Endothelial cell of umbilical vein (primary cell): Measurements from ENCODE around the gene FMN2. TPM values are rescaled to one million over a fixed set of nuclear protein-coding genes. Genes with fewer than 3 reads are reported as not detected.

Source experiments
- BruUV-seq: library from RNA; stranded (reverse); fragments of 400-500 nt; replicated peaks from 2 replicates; lab custom pipeline; 2021; lab: Mats Ljungman, UMichigan
- CTCF ChIA-PET: fragments of 300-600, 350-600 bp; sonication (Branson Sonifier 250); formaldehyde crosslinking; loops from one replicate; lab custom pipeline; 2021; ENCODE audit warnings: antibody characterized with exemption, inconsistent platforms; lab: Charles Lee
- POLR2A ChIA-PET: fragments of 300-600, 350-600 bp; sonication (Branson Sonifier 250); formaldehyde crosslinking; loops from one replicate; lab custom pipeline; 2021; ENCODE audit warnings: antibody characterized with exemption, inconsistent platforms; lab: Charles Lee
- DNase-seq: peaks from one replicate; pipeline ENCODE4 v3.0.0-alpha.2; 2011; ENCODE audit warnings: low read depth, low spot score
- FAIRE-seq: peaks from 2 replicates; lab custom pipeline; 2011; peaks lifted over from hg19 to GRCh38; lab: Jason Lieb, UNC
- H2AFZ ChIP-seq: 2 replicates; pipeline ENCODE4 v1.6.0; 2012; ENCODE audit warnings: low read depth, low read length, control low read depth, inconsistent platforms
- H3K27ac ChIP-seq: 2 replicates; pipeline ENCODE4 v1.5.1; 2011; ENCODE audit warnings: low read depth, mild to moderate bottlenecking, control low read depth, low read length, moderate library complexity; ENCODE audit not compliant: insufficient read depth
- H3K27me3 ChIP-seq, 2 experiments: 2 replicates each; pipeline versions ENCODE4 v1.6.0 to v1.6.1; 2011; ENCODE audit warnings: low read length in 2 of 2, mixed read lengths in 1 of 2; ENCODE audit not compliant: control insufficient read depth in 2 of 2, insufficient read depth in 2 of 2
- H3K36me3 ChIP-seq, 2 experiments: 2 replicates in 1 of 2; 3 replicates in 1 of 2; pipeline ENCODE4 v1.5.1; 2011; ENCODE audit warnings: low read length in 2 of 2, mild to moderate bottlenecking in 1 of 2, moderate library complexity in 1 of 2; ENCODE audit not compliant: control insufficient read depth in 2 of 2, insufficient read depth in 2 of 2; ENCODE audit errors: extremely low read depth in 1 of 2
- H3K4me1 ChIP-seq: 3 replicates; pipeline ENCODE4 v1.5.1; 2011; ENCODE audit warnings: mild to moderate bottlenecking, low read length; ENCODE audit not compliant: control insufficient read depth, insufficient read depth; ENCODE audit errors: extremely low read depth
- H3K4me2 ChIP-seq: 2 replicates; pipeline ENCODE4 v1.6.1; 2011; ENCODE audit warnings: low read length, control low read depth, mixed read lengths; ENCODE audit not compliant: insufficient read depth
- H3K4me3 ChIP-seq, 3 experiments: fragments of 200-600 bp in 1 of 3; sonication (generic), shearing (Covaris generic) in 1 of 3; replicated peaks in 1 of 3; 2 replicates each; pipeline ENCODE4 v1.5.1; 2011 to 2016; ENCODE audit warnings: control low read depth in 3 of 3, low read length in 3 of 3, mild to moderate bottlenecking in 2 of 3, inconsistent platforms in 1 of 3, low read depth in 1 of 3, moderate library complexity in 1 of 3; ENCODE audit not compliant: insufficient read depth in 1 of 3
- H3K79me2 ChIP-seq: 2 replicates; pipeline ENCODE4 v1.6.0; 2012; ENCODE audit warnings: low read length, inconsistent platforms; ENCODE audit not compliant: control insufficient read depth, insufficient read depth
- H3K9ac ChIP-seq: replicated peaks from 2 replicates; pipeline ENCODE3; 2011; ENCODE audit warnings: low read length, control low read depth; ENCODE audit not compliant: insufficient read depth; ENCODE audit errors: extremely low read depth
- H3K9me1 ChIP-seq: replicated peaks from 3 replicates; pipeline ENCODE4 v1.6.0; 2011; ENCODE audit warnings: mild to moderate bottlenecking, low read length; ENCODE audit not compliant: control insufficient read depth, insufficient read depth; ENCODE audit errors: extremely low read depth
- H3K9me3 ChIP-seq: replicated peaks from 2 replicates; pipeline ENCODE4 v1.5.1; 2012; ENCODE audit warnings: low read length, inconsistent platforms; ENCODE audit not compliant: control insufficient read depth, insufficient read depth
- H4K20me1 ChIP-seq: replicated peaks from 2 replicates; pipeline ENCODE3; 2011; ENCODE audit warnings: mild to moderate bottlenecking, low read length; ENCODE audit not compliant: control insufficient read depth, insufficient read depth; ENCODE audit errors: extremely low read depth
- CTCF ChIP-seq, 2 donors: IDR thresholded peaks; 1 replicate in 1 of 2; 2 replicates in 1 of 2; pipeline ENCODE4 v1.5.1; 2011; ENCODE audit warnings: low read length in 2 of 2, mild to moderate bottlenecking in 2 of 2, moderate library complexity in 2 of 2, control low read depth in 1 of 2, inconsistent platforms in 1 of 2, low read depth in 1 of 2; ENCODE audit not compliant: insufficient read depth in 1 of 2; ENCODE audit errors: extremely low read depth in 1 of 2
- EZH2 ChIP-seq: IDR thresholded peaks from 2 replicates; pipeline ENCODE4 v1.6.1; 2012; ENCODE audit warnings: borderline replicate concordance, low read depth, mild to moderate bottlenecking, moderate library complexity, low read length, inconsistent platforms; ENCODE audit not compliant: severe bottlenecking
- FOS ChIP-seq: IDR thresholded peaks from 2 replicates; pipeline ENCODE4 v1.6.1; 2011; ENCODE audit warnings: mild to moderate bottlenecking, low read length, moderate library complexity, borderline replicate concordance; ENCODE audit not compliant: insufficient read depth
- GATA2 ChIP-seq: IDR thresholded peaks from 2 replicates; pipeline ENCODE4 v1.7.0; 2011; ENCODE audit warnings: low read depth, mild to moderate bottlenecking, moderate library complexity, mixed read lengths, low read length; ENCODE audit not compliant: insufficient read length, insufficient read depth
- JUN ChIP-seq: IDR thresholded peaks from 2 replicates; pipeline ENCODE4 v1.6.1; 2011; ENCODE audit warnings: borderline replicate concordance, low read depth; ENCODE audit not compliant: insufficient read length, insufficient read depth
- MAX ChIP-seq: IDR thresholded peaks from 2 replicates; pipeline ENCODE4 v1.6.1; 2011; ENCODE audit not compliant: insufficient read depth, insufficient read length
- MYC ChIP-seq: IDR thresholded peaks from one replicate; pipeline ENCODE4 v1.6.1; 2011; ENCODE audit warnings: mild to moderate bottlenecking, low read depth, low read length
- POLR2A ChIP-seq: IDR thresholded peaks from 2 replicates; pipeline ENCODE4 v1.6.1; 2012; ENCODE audit warnings: low read depth, mild to moderate bottlenecking, control low read depth, low read length
- POLR2AphosphoS5 ChIP-seq: IDR thresholded peaks from 2 replicates; pipeline ENCODE4 v1.6.1; 2012; ENCODE audit warnings: low read depth, mild to moderate bottlenecking, control low read depth, low read length, moderate library complexity; ENCODE audit not compliant: insufficient read depth
- dilution Hi-C: fragments of 300-500 bp; cut with MboI; formaldehyde crosslinking; loops from one replicate; pipeline ENCODE4 v1.15.0; 2019; ENCODE audit warnings: low sequenced_read_pairs; ENCODE audit not compliant: extremely low pct_ligation_motif_present
- intact Hi-C: fragments of 100-400 bp; cut with micrococcal nuclease; formaldehyde crosslinking; loops from one replicate; pipeline ENCODE4 v1.10.0; 2022
- polyA plus RNA-seq, 4 experiments: library from polyadenylated mRNA; depleted of rRNA in 3 of 4; stranded (reverse) in 3 of 4; unstranded in 1 of 4; fragments of >200 nt; gene quantifications; 2 replicates each; pipeline versions ENCODE4 v1.2.1 to v1.2.3, GENCODE V29; 2011 to 2012; ENCODE audit warnings: missing spikeins in 1 of 4
- total RNA-seq: library from RNA; stranded (reverse); gene quantifications from 2 replicates; pipeline ENCODE4 v1.2.3, GENCODE V29; 2021

The FMN2 gene
- total and polyA plus RNA-seq, 2 donors (not counting 3 experiments of a cell fraction or from before 2014, with no cell fraction given), result not detected

- no peaks in the 10 kb centered on the region for H3K27me3 ChIP-seq
- no peak overlapping the region for H3K27ac ChIP-seq
- no peaks in the 10 kb centered on the region for H4K20me1 ChIP-seq
- FAIRE-seq (peak; percentile 76), DNase-seq (peak; percentile 37)
- no peak overlapping the region for H3K9ac ChIP-seq
- dilution Hi-C loops, result no loop called here
- H3K36me3 ChIP-seq, result no peaks in the 10 kb centered on the region
- intact Hi-C loops, result loop anchor here (1.0 kb wide), 2 partner anchors 122 to 198 kb away; no protein-coding TSS in a partner anchor
- H2AFZ ChIP-seq, result no peak overlapping the region
- H3K79me2 ChIP-seq, result no peaks in the 10 kb centered on the region
- H3K9me3 ChIP-seq, result no peaks in the 10 kb centered on the region
- no TSS peak for BruUV-seq
- H3K9me1 ChIP-seq, result no peaks in the 10 kb centered on the region
- POLR2A ChIA-PET, result no interaction called here
- peak; percentile 41 to 42 for TF ChIP-seq CTCF (IDR thresholded peaks at IDR 0.05; ENCODE audit: extremely low read depth in 1 of 2, insufficient read depth in 1 of 2, low read depth in 1 of 2, low read length in 2 of 2)
- TF ChIP-seq MYC, result no peak
- CTCF ChIA-PET, result interaction anchor here (0.6 to 3.7 kb wide), 12 partner anchors 9 to 145 kb away, joined by 3 to 78 read pairs (median 4); no protein-coding TSS in a partner anchor
- no peaks in the 10 kb centered on the region for H3K4me1 ChIP-seq
- H3K4me3 ChIP-seq, result no peak overlapping the region
- no peak overlapping the region for H3K4me2 ChIP-seq
Measured at GRCh38 chr1:240149484-240150094, 57.9 kb downstream of the FMN2 start.

- H3K36me3 ChIP-seq, result no peaks in the 10 kb centered on the region
- no peaks in the 10 kb centered on the region for H3K4me1 ChIP-seq
- no peaks in the 10 kb centered on the region for H3K9me3 ChIP-seq
- dilution Hi-C loops (no loop called here), intact Hi-C loops (no loop called here)
- no peak for TF ChIP-seq MAX
- TF ChIP-seq CTCF (IDR thresholded peaks at IDR 0.05; ENCODE audit: extremely low read depth in 1 of 2, insufficient read depth in 1 of 2, low read depth in 1 of 2, low read length in 2 of 2), result no peak
- TF ChIP-seq EZH2, result no peak
- no peak for TF ChIP-seq POLR2AphosphoS5
- no peak for TF ChIP-seq POLR2A
- no peak for TF ChIP-seq FOS
- TF ChIP-seq MYC, result no peak
- TF ChIP-seq JUN, result no peak
- TF ChIP-seq GATA2, result no peak
- H3K4me3 ChIP-seq, result no peak overlapping the region
- no TSS peak for BruUV-seq
- no peak overlapping the region for H3K27ac ChIP-seq
- no peak overlapping the region for H2AFZ ChIP-seq
- no peaks in the 10 kb centered on the region for H3K79me2 ChIP-seq
- no peak overlapping the region for H3K4me2 ChIP-seq
- H3K27me3 ChIP-seq, result no peaks in the 10 kb centered on the region
- ChIA-PET CTCF (interaction anchor here (1.5 to 3.7 kb wide), 3 partner anchors 30 to 123 kb away, joined by 3 to 78 read pairs (median 7); no protein-coding TSS in a partner anchor), POLR2A (no interaction called here)
- FAIRE-seq (no peak), DNase-seq (no peak)
- no peak overlapping the region for H3K9ac ChIP-seq
- H4K20me1 ChIP-seq, result no peaks in the 10 kb centered on the region
- H3K9me1 ChIP-seq, result no peaks in the 10 kb centered on the region
Measured at GRCh38 chr1:240151136-240151735, 59.6 kb downstream of the FMN2 start.
